AG04449 (cell line): ENCODE results near the gene ZNF417.

Experiments used
- CTCF ChIA-PET: fragments of 350-600 bp; formaldehyde crosslinking; extraction: SDS; loops from one replicate; lab custom pipeline; 2021; ENCODE audit warnings: antibody characterized with exemption; lab: Yijun Ruan, JAX
- POLR2A ChIA-PET: fragments of 400-600, 350-600 bp; formaldehyde crosslinking; extraction: SDS; loops from one replicate; lab custom pipeline; 2020; ENCODE audit warnings: antibody characterized with exemption, inconsistent platforms; lab: Yijun Ruan, JAX
- DNase-seq: peaks from one replicate; pipeline ENCODE4 v3.0.0-alpha.2; 2010; ENCODE audit warnings: low read depth, low spot score
- H3K4me3 ChIP-seq: 2 replicates; pipeline ENCODE4 v1.5.1; 2011; ENCODE audit warnings: low read depth, mild to moderate bottlenecking, control low read depth, low read length
- CTCF ChIP-seq: IDR thresholded peaks from one replicate; pipeline ENCODE4 v1.5.1; 2011; ENCODE audit warnings: mild to moderate bottlenecking, moderate library complexity, low read length, control low read depth, inconsistent platforms; ENCODE audit not compliant: insufficient read depth; ENCODE audit errors: missing control alignments

ZNF417 gene

GRCh38 chr19:57947419-57948134, 31.2 kb upstream of the ZNF417 start, which contains the start of gene ZNF256:
ZNF256 (minus strand) TSS chr19:57947706; CDS start chr19:57947474, 232 bp downstream.
- peak within 1 kb of the TSS; percentile 81 for H3K4me3 ChIP-seq
- peak; percentile 63 for TF ChIP-seq CTCF
- DNase-seq: peak; percentile 46
- ChIA-PET POLR2A (no interaction called here), CTCF (no interaction called here)

GRCh38 chr19:57947088-57947418, 30.7 kb upstream of the ZNF417 start:
- DNase-seq: no peak
- H3K4me3 ChIP-seq: peak overlapping the region; percentile 81
- ChIA-PET CTCF (no interaction called here), POLR2A (no interaction called here)
- TF ChIP-seq CTCF: no peak

GRCh38 chr19:57946316-57946715, 29.9 kb upstream of the ZNF417 start:
- no peak for TF ChIP-seq CTCF
- ChIA-PET POLR2A (no interaction called here), CTCF (interaction anchor here (1.4 kb wide), 1 partner anchor 10 kb away, joined by 3 read pairs; no protein-coding TSS in a partner anchor)
- H3K4me3 ChIP-seq: peak overlapping the region; percentile 81
- DNase-seq: no peak

GRCh38 chr19:57941593-57941992, 25.2 kb upstream of the ZNF417 start:
- no peak for TF ChIP-seq CTCF
- POLR2A ChIA-PET: no interaction called here
- H3K4me3 ChIP-seq: no peak overlapping the region
- no peak for DNase-seq
- CTCF ChIA-PET: no interaction called here

GRCh38 chr19:57935731-57936130, 19.3 kb upstream of the ZNF417 start:
- ChIA-PET CTCF (interaction anchor here (1.1 kb wide), 2 partner anchors 10 to 20 kb away, joined by 3 to 4 read pairs; partner anchors contain the start of gene ZNF417), POLR2A (interaction anchor here (0.5 to 0.6 kb wide), 2 partner anchors 67 to 530 kb away, joined by 3 read pairs; no protein-coding TSS in a partner anchor)
- no peak for TF ChIP-seq CTCF
- no peak overlapping the region for H3K4me3 ChIP-seq
- no peak for DNase-seq

- TF ChIP-seq CTCF: no peak
- CTCF ChIA-PET: interaction anchor here (1.1 kb wide), 1 partner anchor 19 kb away, joined by 4 read pairs; the partner anchor contains the start of gene ZNF417
- H3K4me3 ChIP-seq: peak within 1 kb of the TSS; percentile 79
- peak; percentile 26 for DNase-seq
- POLR2A ChIA-PET: interaction anchor here (0.6 kb wide), 1 partner anchor 68 kb away, joined by 3 read pairs; no protein-coding TSS in a partner anchor
Measured at GRCh38 chr19:57934820-57935665, 18.7 kb upstream of the ZNF417 start, which contains the start of gene ZNF418. ZNF418 (minus strand) TSS chr19:57935402; CDS start chr19:57933822, 1,580 bp downstream.
